ENCODE results near the gene EGFL6. TPM values are rescaled to one million over a fixed set of nuclear protein-coding genes. Genes with fewer than 3 reads are reported as not detected.
A peak's percentile ranks its signal among the peaks of the same experiment; 100 is the strongest.

EGFL6 gene
- total RNA-seq, 2 experiments from 2014 or later, result 1.7 to 2.0 TPM

DNA sequence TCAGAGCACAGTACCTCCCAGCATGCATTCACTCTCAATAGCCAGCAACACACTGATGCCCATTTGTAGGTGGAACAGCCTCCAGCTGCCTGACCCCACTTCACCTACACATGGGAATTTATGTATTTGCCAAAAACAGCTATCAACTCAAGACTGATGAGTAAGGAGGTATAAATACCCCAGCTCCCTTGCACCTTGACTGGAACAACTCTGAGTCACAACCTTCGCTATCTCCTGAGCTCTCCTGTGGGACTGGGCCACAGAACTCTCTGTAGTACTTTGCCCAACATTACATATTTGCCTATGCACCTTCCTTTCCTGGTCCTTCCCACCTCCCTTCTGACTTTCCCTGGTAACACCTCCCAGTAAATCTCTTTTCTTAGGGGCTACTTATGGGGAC is 16.5 kb upstream of the EGFL6 start:
- no peak overlapping the region for H3K27ac Mint-ChIP-seq
- ChIA-PET POLR2A (no interaction called here), CTCF (interaction anchor here (0.6 to 1.1 kb wide), 2 partner anchors 78 to 781 kb away, joined by 3 to 4 read pairs; no protein-coding TSS in a partner anchor)
- H3K27me3 Mint-ChIP-seq, result peaks cover 18% of the 10 kb centered on the region
- no peak overlapping the region for H3K4me3 Mint-ChIP-seq
- H3K36me3 Mint-ChIP-seq (ENCODE audit: low read depth), result no peaks in the 10 kb centered on the region
- DNase-seq, result no peak
- H3K9me3 Mint-ChIP-seq, result no peaks in the 10 kb centered on the region
- no peaks in the 10 kb centered on the region for H3K4me1 Mint-ChIP-seq

GRCh38 chrX:13565511-13565910 is 3.9 kb upstream of the EGFL6 start:
- CTCF ChIA-PET, result no interaction called here
- no peak overlapping the region for H3K27ac Mint-ChIP-seq
- peaks cover 8% of the 10 kb centered on the region for H3K4me1 Mint-ChIP-seq
- H3K4me3 Mint-ChIP-seq, result no peak overlapping the region
- no peak for DNase-seq
- H3K27me3 Mint-ChIP-seq, result peaks cover 30% of the 10 kb centered on the region
- POLR2A ChIA-PET, result no interaction called here
- no peaks in the 10 kb centered on the region for H3K9me3 Mint-ChIP-seq
- H3K36me3 Mint-ChIP-seq (ENCODE audit: low read depth), result no peaks in the 10 kb centered on the region

DNA sequence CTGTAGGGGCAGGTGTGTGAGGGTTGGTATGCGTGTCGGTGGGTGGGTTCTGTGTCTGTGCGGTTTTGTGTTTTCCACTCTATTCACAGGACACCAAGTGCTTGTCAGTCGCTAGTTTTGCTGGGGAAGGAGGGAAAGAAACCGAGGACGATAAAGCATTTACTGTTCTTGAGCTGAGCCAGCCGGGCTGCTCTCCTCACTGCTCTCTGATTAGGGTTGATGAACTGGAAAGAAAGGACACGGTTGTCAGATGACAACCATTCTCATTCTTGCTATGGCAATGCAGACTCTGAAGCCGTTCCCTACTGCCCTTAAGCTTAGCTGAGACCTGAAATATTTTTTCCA is 832 bp downstream of the EGFL6 start:
- DNase-seq, result no peak
- peaks cover 33% of the 10 kb centered on the region for H3K27me3 Mint-ChIP-seq
- H3K36me3 Mint-ChIP-seq (ENCODE audit: low read depth), result no peaks in the 10 kb centered on the region
- H3K9me3 Mint-ChIP-seq, result no peaks in the 10 kb centered on the region
- ChIA-PET CTCF (no interaction called here), POLR2A (no interaction called here)
- H3K27ac Mint-ChIP-seq, result no peak overlapping the region
- peak overlapping the region; percentile 45 for H3K4me3 Mint-ChIP-seq
- peaks cover 24% of the 10 kb centered on the region for H3K4me1 Mint-ChIP-seq

- Mint-ChIP-seq H3K36me3 (ENCODE audit: low read depth) (no peaks in the 10 kb centered on the region), H3K27ac (no peak overlapping the region), H3K27me3 (peaks cover 30% of the 10 kb centered on the region), H3K4me3 (no peak overlapping the region), H3K4me1 (peaks cover 24% of the 10 kb centered on the region), H3K9me3 (no peaks in the 10 kb centered on the region)
- no peak for DNase-seq
- CTCF ChIA-PET, result no interaction called here
- POLR2A ChIA-PET, result no interaction called here
These were observed 1.7 kb downstream of the EGFL6 start for GRCh38 chrX:13571136-13571535.

DNA sequence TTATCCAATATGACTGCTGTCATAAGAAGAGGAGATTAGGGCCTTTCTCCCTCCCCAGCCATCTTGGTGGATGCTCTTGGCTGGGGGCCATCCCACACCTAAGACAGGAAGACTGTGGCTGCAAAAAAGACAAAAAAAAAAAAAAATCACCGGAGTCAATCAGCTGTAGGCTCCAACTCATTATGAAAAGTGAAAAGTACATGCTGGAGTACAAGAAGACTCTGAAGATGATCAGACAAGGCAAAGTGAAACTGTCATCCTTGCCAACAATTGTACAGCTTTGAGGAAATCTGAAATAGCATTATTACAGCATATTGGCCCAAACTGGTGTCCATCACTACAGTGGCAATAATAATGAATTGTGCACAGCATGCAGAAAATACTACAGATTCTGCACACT is 5.2 kb downstream of the EGFL6 start:
- Mint-ChIP-seq H3K27ac (no peak overlapping the region), H3K9me3 (peaks cover 2% of the 10 kb centered on the region), H3K4me1 (peaks cover 22% of the 10 kb centered on the region), H3K27me3 (peaks cover 12% of the 10 kb centered on the region), H3K36me3 (ENCODE audit: low read depth) (no peaks in the 10 kb centered on the region), H3K4me3 (no peak overlapping the region)
- no peak for DNase-seq
- CTCF ChIA-PET, result interaction anchor here (1.0 kb wide), 2 partner anchors 12 to 15 kb away, joined by 3 read pairs; no protein-coding TSS in a partner anchor
- POLR2A ChIA-PET, result interaction anchor here (0.6 kb wide), 1 partner anchor 356 kb away, joined by 6 read pairs; no protein-coding TSS in a partner anchor

DNA sequence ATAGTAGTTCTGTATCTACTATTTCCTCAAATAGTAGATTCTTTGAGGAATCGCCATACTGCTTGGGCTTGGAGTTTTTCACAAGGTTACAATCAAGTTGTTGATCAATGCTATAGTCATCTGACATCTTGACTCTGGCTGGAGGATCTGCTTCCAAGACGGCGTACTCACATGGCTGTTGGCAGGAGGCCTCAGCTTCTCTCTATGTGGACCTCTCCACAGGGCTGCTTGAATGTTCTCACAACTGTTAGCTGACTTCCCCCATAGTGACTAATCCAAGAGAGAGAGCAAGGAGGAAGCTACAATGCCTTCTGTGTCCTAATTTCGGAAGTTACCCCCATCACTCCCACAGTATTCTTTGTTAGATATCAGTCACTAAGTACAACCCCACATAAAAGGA is 10.3 kb downstream of the EGFL6 start:
- DNase-seq, result no peak
- CTCF ChIA-PET, result no interaction called here
- Mint-ChIP-seq H3K27ac (no peak overlapping the region), H3K36me3 (ENCODE audit: low read depth) (no peaks in the 10 kb centered on the region), H3K9me3 (peaks cover 2% of the 10 kb centered on the region), H3K4me3 (no peak overlapping the region), H3K4me1 (peaks cover under 1% of the 10 kb centered on the region), H3K27me3 (peaks cover 15% of the 10 kb centered on the region)
- POLR2A ChIA-PET, result no interaction called here

DNA sequence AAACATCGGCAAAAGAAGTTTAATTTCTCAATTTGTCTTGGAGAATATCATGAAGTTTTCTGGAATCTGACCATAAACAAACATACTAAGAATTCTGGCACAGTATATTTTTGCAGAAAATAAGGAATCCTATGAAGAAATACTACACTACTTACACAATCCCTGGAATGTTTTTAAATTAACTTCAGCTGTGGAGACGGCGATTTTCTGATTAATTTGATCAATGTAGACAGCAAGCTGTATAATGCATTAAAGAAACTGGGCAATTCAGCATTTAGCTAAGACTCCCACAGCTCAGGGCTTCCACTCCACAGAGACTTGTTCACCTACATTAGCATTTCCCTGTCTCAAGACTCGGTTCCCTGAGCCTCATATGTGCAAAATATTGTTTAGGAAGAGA is 12.2 kb downstream of the EGFL6 start:
- Mint-ChIP-seq H3K27ac (no peak overlapping the region), H3K36me3 (ENCODE audit: low read depth) (no peaks in the 10 kb centered on the region), H3K27me3 (peaks cover 23% of the 10 kb centered on the region), H3K4me1 (no peaks in the 10 kb centered on the region), H3K4me3 (no peak overlapping the region), H3K9me3 (peaks cover 2% of the 10 kb centered on the region)
- POLR2A ChIA-PET, result no interaction called here
- no peak for DNase-seq
- CTCF ChIA-PET, result no interaction called here

DNA sequence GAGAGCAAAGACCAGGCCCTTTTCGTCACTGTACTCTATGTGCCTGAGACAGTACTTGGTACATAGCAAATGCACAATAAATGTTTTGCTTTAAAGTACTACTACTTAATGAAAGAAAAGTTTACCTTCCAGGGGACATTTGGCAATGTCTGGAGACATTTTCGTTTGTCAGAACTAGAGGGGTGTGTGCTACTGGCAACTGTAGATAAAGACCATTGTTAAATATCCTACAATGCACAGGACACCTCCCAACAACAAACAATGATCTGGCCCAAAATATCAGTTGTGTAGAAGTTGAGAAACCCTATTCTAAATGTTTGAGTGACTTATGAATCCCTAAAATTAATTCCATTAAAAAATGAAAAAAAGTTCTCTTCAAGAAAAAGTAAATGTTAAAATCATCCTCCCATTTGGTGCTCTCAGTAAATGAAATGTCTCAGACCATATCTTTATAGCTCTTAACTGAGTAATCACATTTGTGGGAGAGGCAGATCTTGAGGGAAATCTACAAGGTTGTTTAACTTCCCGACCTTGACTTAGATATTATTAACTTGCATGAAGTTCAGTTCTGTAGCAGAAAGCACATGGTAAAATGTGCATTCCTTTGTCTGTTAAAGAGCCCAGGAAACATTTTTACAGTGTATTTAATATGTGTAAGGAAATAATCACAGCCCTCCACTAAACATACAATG is 18.5 kb downstream of the EGFL6 start:
- Mint-ChIP-seq H3K27me3 (peaks cover 13% of the 10 kb centered on the region), H3K36me3 (ENCODE audit: low read depth) (no peaks in the 10 kb centered on the region), H3K9me3 (no peaks in the 10 kb centered on the region), H3K4me1 (no peaks in the 10 kb centered on the region), H3K4me3 (no peak overlapping the region), H3K27ac (no peak overlapping the region)
- ChIA-PET POLR2A (no interaction called here), CTCF (no interaction called here)
- no peak for DNase-seq

DNA sequence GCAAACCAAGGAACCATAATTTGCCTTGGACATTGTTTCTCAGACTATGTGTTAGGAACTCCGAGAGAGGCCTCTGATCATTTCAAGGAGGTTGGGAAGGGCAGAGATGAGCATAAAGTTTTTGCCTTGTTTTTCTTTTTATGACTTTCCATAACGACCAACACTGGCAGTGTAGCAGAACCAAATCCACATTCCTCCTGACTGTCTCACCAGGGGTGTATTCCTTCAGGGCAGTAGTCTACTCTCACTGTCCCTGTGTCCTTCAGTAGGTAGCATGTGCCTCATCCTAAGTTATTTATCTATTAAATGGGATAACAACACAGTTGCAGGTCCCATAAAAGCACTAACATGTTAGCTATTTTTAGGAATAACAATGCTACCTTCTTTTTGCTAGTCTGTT is 20.8 kb downstream of the EGFL6 start:
- H3K27ac Mint-ChIP-seq, result no peak overlapping the region
- ChIA-PET POLR2A (no interaction called here), CTCF (no interaction called here)
- H3K36me3 Mint-ChIP-seq (ENCODE audit: low read depth), result no peaks in the 10 kb centered on the region
- H3K4me1 Mint-ChIP-seq, result no peaks in the 10 kb centered on the region
- H3K9me3 Mint-ChIP-seq, result no peaks in the 10 kb centered on the region
- H3K4me3 Mint-ChIP-seq, result no peak overlapping the region
- DNase-seq, result no peak
- peaks cover 11% of the 10 kb centered on the region for H3K27me3 Mint-ChIP-seq

- Mint-ChIP-seq H3K27me3 (peaks cover 9% of the 10 kb centered on the region), H3K4me3 (no peak overlapping the region), H3K36me3 (ENCODE audit: low read depth) (no peaks in the 10 kb centered on the region), H3K4me1 (no peaks in the 10 kb centered on the region), H3K9me3 (no peaks in the 10 kb centered on the region), H3K27ac (no peak overlapping the region)
- ChIA-PET CTCF (no interaction called here), POLR2A (no interaction called here)
- DNase-seq, result no peak
These were observed 21.5 kb downstream of the EGFL6 start for GRCh38 chrX:13590914-13591313.

GRCh38 chrX:13597874-13598273 is 28.5 kb downstream of the EGFL6 start:
- ChIA-PET CTCF (no interaction called here), POLR2A (no interaction called here)
- H3K4me1 Mint-ChIP-seq, result no peaks in the 10 kb centered on the region
- H3K27ac Mint-ChIP-seq, result no peak overlapping the region
- peaks cover 7% of the 10 kb centered on the region for H3K27me3 Mint-ChIP-seq
- H3K4me3 Mint-ChIP-seq, result no peak overlapping the region
- no peaks in the 10 kb centered on the region for H3K36me3 Mint-ChIP-seq (ENCODE audit: low read depth)
- no peaks in the 10 kb centered on the region for H3K9me3 Mint-ChIP-seq
- no peak for DNase-seq

- no peaks in the 10 kb centered on the region for H3K27me3 Mint-ChIP-seq
- H3K9me3 Mint-ChIP-seq, result no peaks in the 10 kb centered on the region
- POLR2A ChIA-PET, result no interaction called here
- H3K4me3 Mint-ChIP-seq, result no peak overlapping the region
- CTCF ChIA-PET, result interaction anchor here (1.3 kb wide), 1 partner anchor 10 kb away, joined by 3 read pairs; no protein-coding TSS in a partner anchor
- H3K36me3 Mint-ChIP-seq (ENCODE audit: low read depth), result no peaks in the 10 kb centered on the region
- no peak for DNase-seq
- no peak overlapping the region for H3K27ac Mint-ChIP-seq
- no peaks in the 10 kb centered on the region for H3K4me1 Mint-ChIP-seq
These were observed 29.5 kb downstream of the EGFL6 start for GRCh38 chrX:13598877-13599276.

- no peak for DNase-seq
- Mint-ChIP-seq H3K9me3 (no peaks in the 10 kb centered on the region), H3K27ac (no peak overlapping the region), H3K27me3 (no peaks in the 10 kb centered on the region), H3K4me1 (no peaks in the 10 kb centered on the region), H3K4me3 (no peak overlapping the region), H3K36me3 (ENCODE audit: low read depth) (no peaks in the 10 kb centered on the region)
- POLR2A ChIA-PET, result no interaction called here
- CTCF ChIA-PET, result interaction anchor here (0.7 to 1.3 kb wide), 2 partner anchors 7 to 10 kb away, joined by 3 read pairs; no protein-coding TSS in a partner anchor
These were observed 30.1 kb downstream of the EGFL6 start for GRCh38 chrX:13599491-13599890.

GRCh38 chrX:13605611-13606010 is 36.2 kb downstream of the EGFL6 start:
- no peaks in the 10 kb centered on the region for H3K27me3 Mint-ChIP-seq
- ChIA-PET CTCF (interaction anchor here (0.6 kb wide), 1 partner anchor 787 kb away, joined by 3 read pairs; no protein-coding TSS in a partner anchor), POLR2A (no interaction called here)
- H3K27ac Mint-ChIP-seq, result no peak overlapping the region
- DNase-seq, result no peak
- no peaks in the 10 kb centered on the region for H3K36me3 Mint-ChIP-seq (ENCODE audit: low read depth)
- H3K4me1 Mint-ChIP-seq, result no peaks in the 10 kb centered on the region
- no peaks in the 10 kb centered on the region for H3K9me3 Mint-ChIP-seq
- H3K4me3 Mint-ChIP-seq, result no peak overlapping the region
